Psoas muscle (tissue), 8 donors: ENCODE data around the gene EVL. TPM values are rescaled to one million over a fixed set of nuclear protein-coding genes. Genes with fewer than 3 reads are reported as not detected.

ENCODE experiments used
- ATAC-seq, 4 donors: fragments of 200-7000 bp; cut with Tn5 transposase; one replicate each; pipeline ENCODE4 v1.9.1; 2020; ENCODE audit warnings: moderate library complexity in 3 of 4, mild to moderate bottlenecking in 2 of 4
- DNase-seq, 2 donors: peaks; one replicate each; pipeline ENCODE4 v3.0.0-alpha.2; 2020
- H3K27ac ChIP-seq: fragments of 200-600 bp; one replicate; pipeline ENCODE4 v1.8.0; 2022
- H3K27me3 ChIP-seq, 3 donors: fragments of 200-600 bp in 1 of 3; one replicate each; pipeline versions ENCODE4 v1.6.1 to v1.8.0; 2013 to 2022; ENCODE audit warnings: low read length in 2 of 3, mild to moderate bottlenecking in 2 of 3, moderate library complexity in 1 of 3; ENCODE audit not compliant: insufficient read depth in 3 of 3
- H3K36me3 ChIP-seq, 2 donors: fragments of 200-600 bp in 1 of 2; one replicate each; pipeline versions ENCODE4 v1.6.1 to v1.8.0; 2013 to 2022; ENCODE audit warnings: low read depth in 1 of 2, mild to moderate bottlenecking in 1 of 2, moderate library complexity in 1 of 2; ENCODE audit not compliant: insufficient read depth in 1 of 2
- H3K4me1 ChIP-seq: fragments of 200-600 bp; one replicate; pipeline ENCODE4 v1.8.0; 2022
- H3K4me3 ChIP-seq: fragments of 200-600 bp; one replicate; pipeline ENCODE4 v1.8.0; 2022; ENCODE audit warnings: mild to moderate bottlenecking
- H3K9me3 ChIP-seq: fragments of 200-600 bp; one replicate; pipeline ENCODE4 v1.8.0; 2022
- WGBS, 3 donors: extraction: QIAGEN DNeasy Blood & Tissue Kit; methylation state at CpG; one replicate each; pipeline versions ENCODE4 v1.1.6 to v1.1.7; 2013; 5-methylcytosine and 5-hydroxymethylcytosine counted together
- intact Hi-C, 2 donors: fragments of 100-400 bp; cut with DNase I; formaldehyde crosslinking; loops; one replicate each; pipeline versions ENCODE4 v1.11.0 to v1.14.2; 2022
- polyA plus RNA-seq, 3 donors: library from polyadenylated mRNA; stranded (reverse); fragments of 200-250 nt; gene quantifications; one replicate each; pipeline ENCODE4 v1.2.3, GENCODE V29; 2013
- total RNA-seq, 4 donors: library from RNA; stranded (reverse); fragmentation: NEBNext Ultra II Directional in 2 of 4; extraction: Animal tissue kit (Norgen Biotek cat#: 25700) in 2 of 4; gene quantifications; one replicate each; pipeline versions ENCODE4 v1.2.1 to v1.2.4, GENCODE V29; 2021 to 2023
- TF ChIP-seq, protein P1 (sequence below): fragments of 200-600 bp; IDR thresholded peaks from one replicate; pipeline ENCODE4 v1.8.0; 2022; ENCODE audit warnings: antibody characterized with exemption
- donor health status: healthy with polysubstance abuse.
- donor health status: DM: no; HTN: no; CAD: no; lungs with moderate emphysema.
- donor health status: Bipolar disorder and iron deficiency.
- donor health status: healthy.
- donor health status: DM: yes; HTN: yes; CAD: no.
- donor health status: DM: no; HTN: no; CAD: no.
- donor health status: DM: no; HTN: no; CAD: no.
- donor health status: DM: yes; HTN: yes; CAD: no.

The EVL gene
- total and polyA plus RNA-seq, 7 donors, result 9.6 to 30.4 (median 17.1) TPM

DNA sequence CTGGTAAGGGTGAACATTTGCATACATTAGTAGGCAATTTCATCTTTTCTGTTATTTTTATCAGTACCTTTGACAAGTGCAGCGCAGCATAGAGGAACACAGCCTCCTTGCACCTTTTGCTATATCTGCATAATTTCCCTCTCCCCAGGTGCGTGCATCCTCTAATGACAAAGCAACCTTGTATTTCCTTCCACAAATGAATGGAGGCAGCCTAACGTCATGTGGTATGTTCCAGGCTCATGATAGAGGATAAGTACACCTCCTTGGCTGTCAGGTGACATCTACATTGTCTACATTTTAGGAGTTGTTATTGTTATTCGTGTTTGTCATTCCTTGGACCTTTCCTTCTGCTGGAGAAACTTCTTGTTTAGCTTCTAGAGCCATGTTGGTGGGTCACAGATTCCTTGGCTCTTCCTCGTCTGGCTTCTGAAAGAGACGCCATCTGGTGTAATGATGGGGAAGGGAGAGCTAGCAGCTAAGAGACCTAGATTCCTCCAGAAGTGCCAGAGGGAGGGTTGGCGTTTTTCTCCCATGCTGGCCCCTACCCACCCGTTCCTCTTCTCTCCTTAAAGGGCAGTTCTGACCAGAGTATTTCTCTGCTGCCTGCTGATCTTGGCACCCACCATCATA, 37.0 kb downstream of the EVL start:
- no peaks in the 10 kb centered on the region for H3K27me3 ChIP-seq
- DNase-seq, result no peak
- H3K36me3 ChIP-seq, result peaks cover 0 to 10% of the 10 kb centered on the region in 2 donors
- no peaks in the 10 kb centered on the region for H3K9me3 ChIP-seq
- H3K4me1 ChIP-seq, result peaks cover 15% of the 10 kb centered on the region
- H3K27ac ChIP-seq, result no peak overlapping the region
- TF ChIP-seq, protein P1, sequence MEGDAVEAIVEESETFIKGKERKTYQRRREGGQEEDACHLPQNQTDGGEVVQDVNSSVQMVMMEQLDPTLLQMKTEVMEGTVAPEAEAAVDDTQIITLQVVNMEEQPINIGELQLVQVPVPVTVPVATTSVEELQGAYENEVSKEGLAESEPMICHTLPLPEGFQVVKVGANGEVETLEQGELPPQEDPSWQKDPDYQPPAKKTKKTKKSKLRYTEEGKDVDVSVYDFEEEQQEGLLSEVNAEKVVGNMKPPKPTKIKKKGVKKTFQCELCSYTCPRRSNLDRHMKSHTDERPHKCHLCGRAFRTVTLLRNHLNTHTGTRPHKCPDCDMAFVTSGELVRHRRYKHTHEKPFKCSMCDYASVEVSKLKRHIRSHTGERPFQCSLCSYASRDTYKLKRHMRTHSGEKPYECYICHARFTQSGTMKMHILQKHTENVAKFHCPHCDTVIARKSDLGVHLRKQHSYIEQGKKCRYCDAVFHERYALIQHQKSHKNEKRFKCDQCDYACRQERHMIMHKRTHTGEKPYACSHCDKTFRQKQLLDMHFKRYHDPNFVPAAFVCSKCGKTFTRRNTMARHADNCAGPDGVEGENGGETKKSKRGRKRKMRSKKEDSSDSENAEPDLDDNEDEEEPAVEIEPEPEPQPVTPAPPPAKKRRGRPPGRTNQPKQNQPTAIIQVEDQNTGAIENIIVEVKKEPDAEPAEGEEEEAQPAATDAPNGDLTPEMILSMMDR, result no peak
- H3K4me3 ChIP-seq, result no peak overlapping the region
- WGBS, 3 donors, result 88 to 92% (median 91%) methylated on average over 8 of the region's 8 CpGs
- ATAC-seq, result no peak
- intact Hi-C loops, result no loop called here

DNA sequence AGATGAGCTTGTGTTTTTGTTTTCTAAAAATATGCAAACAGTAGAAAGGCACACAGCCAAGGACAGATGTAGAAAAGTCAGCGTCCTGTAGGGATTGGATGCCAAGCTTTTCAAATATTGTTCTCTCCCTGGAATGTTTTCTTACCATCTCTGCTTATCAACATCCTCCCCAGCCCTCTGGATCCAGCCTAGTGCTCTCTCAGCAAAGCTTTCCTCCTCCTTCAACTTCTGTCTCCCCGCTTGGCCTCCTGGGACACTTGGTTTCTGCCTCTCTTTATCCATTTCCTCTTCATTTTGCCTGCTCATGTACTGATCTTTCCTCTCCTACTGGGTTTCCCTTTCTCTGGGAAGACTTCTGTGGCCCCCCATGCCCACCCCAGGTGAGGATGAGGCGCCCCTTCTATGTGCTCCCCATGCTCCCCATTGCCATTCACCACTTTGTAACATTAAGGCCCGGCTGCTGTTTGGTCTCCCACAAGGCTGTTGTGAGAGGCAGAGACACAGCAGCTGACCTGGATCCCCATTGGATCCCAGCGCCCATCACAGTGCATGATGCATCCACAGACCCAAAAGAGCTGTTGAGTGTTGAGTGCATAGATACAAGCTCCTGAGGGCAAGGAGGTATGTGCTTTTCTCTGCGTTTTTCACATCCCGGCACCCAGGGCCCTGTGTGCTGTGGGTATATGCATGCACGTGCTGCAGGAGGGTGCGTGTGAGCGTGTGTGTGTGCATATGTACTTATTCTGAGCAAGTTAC, 38.2 kb downstream of the EVL start:
- Histone ChIP-seq H3K4me1 (peaks cover 20% of the 10 kb centered on the region), H3K9me3 (no peaks in the 10 kb centered on the region), H3K27ac (no peak overlapping the region), H3K4me3 (no peak overlapping the region), H3K27me3 (no peaks in the 10 kb centered on the region), H3K36me3 (no peaks in the 10 kb centered on the region)
- no peak for DNase-seq
- 61 to 76% (median 61%) methylated on average over 10 of the region's 10 CpGs for WGBS, 3 donors
- intact Hi-C loops, result no loop called here
- ATAC-seq, result no peak
- TF ChIP-seq, protein P1, result no peak

DNA sequence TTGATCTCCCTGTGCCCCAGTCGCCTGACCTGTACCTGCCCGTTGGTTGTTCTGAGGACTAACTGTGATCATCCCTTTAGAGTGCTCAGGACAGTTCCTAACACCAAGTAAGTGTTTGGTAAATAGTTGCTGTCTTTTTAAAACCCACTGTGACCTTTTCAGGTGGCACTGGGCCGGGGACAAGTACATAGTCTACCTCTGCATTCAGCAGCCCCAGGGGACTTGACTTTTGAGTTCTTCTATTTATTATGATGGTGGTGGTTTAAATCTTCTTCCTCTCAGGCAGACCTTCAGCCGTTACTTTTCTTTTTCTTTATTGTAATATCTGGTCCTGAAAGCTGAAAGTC, 38.8 kb downstream of the EVL start:
- TF ChIP-seq, protein P1, result no peak
- WGBS, 3 donors, result 42 to 74% (median 67%) methylated on average over 4 of the region's 4 CpGs
- H3K27ac ChIP-seq, result no peak overlapping the region
- no peaks in the 10 kb centered on the region for H3K9me3 ChIP-seq
- H3K4me1 ChIP-seq, result peaks cover 22% of the 10 kb centered on the region
- intact Hi-C loops, result no loop called here
- H3K27me3 ChIP-seq, result no peaks in the 10 kb centered on the region
- no peaks in the 10 kb centered on the region for H3K36me3 ChIP-seq
- ATAC-seq, result no peak
- H3K4me3 ChIP-seq, result no peak overlapping the region
- no peak for DNase-seq

DNA sequence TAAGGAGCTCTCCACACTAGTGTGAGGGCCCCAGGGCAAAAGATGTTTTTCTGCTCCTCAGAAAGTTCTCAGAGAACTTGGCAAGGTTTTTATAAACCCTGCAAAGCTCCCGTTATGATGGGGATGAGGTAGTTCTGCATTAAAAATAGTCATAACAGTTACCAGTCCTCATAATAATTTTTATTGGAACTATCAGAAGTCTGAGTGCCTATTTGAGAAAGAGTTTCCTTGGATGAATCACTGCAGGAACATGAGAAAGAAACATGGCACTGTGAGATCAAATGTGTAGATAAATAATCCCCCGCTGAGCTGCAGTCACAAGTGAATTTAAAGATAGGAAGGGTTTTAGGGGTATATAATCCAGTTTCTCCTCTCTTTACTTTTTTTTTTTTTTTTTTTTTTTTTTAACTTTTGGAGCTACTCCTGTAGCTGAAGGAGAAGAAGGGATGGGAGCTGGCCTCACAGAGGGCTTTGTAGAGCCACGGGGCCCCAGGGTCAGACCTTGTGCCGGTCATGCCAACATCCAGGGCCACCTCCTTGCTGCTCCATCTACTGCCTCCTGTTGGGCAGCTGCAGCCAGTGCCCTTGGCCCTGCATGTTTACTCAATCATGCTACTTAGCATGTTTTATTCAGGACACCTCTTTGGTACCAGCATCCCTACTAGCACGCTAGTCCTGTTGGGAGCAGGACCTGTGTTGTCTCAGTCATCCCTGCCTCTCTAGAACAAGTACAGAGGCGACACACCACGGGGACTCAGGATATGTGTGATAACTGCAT, 39.5 kb downstream of the EVL start:
- intact Hi-C loops, result no loop called here
- TF ChIP-seq, protein P1, result no peak
- H3K9me3 ChIP-seq, result no peaks in the 10 kb centered on the region
- no peak overlapping the region for H3K4me3 ChIP-seq
- ATAC-seq (no peak), DNase-seq (no peak)
- no peak overlapping the region for H3K27ac ChIP-seq
- WGBS, 3 donors, result 79 to 87% (median 83%) methylated on average over 7 of the region's 7 CpGs
- peaks cover 22% of the 10 kb centered on the region for H3K4me1 ChIP-seq
- H3K36me3 ChIP-seq, result no peaks in the 10 kb centered on the region
- no peaks in the 10 kb centered on the region for H3K27me3 ChIP-seq
